ENCODE data around the gene OR10A4.

The OR10A4 gene

DNA sequence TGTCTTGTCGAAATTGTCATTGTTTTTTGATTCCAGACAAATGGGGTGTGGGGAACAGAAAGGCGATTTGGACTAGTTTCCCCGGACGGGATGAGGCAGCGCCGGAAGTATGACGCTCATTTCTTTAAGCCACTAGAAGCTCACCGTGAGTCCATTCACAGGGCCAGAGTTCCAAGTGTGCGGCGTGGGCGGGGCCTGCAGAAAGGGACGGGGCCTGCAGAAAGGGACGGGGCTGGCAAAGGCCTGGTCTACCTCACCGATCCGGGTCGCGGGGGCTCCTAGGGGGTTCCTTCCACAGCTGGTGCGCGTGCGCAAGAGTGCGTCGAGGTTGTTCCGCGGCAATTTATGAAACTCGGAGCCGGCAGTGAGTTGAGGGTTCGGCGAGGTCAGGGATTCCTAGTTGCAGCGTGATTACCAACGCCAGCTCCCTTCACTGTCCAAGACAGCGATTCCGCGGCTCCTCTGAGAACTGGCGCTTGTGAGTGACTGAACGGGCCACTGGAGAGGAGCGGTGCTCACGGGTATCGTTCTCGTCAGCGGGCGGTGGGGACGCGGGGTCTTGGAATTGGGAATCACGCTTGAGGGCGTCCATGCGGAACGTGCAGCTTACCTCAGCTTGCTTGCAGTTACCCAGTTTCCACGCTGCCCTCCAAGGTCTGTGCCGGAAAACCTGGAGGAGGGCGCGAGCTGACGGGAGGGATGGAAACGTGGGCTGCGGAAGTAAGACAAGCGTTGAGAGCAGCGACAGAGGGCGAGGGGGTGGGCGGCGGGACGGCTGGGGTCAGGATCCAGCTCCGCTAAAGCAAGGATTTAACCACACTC is 50.0 kb downstream of the OR10A4 start, which contains the start of gene ZNF215:
Gene ZNF215, plus strand, starts transcription at position 219 of the 822 bp plus-strand sequence. CDS start 5,847 bp downstream, outside the sequence.
- DNase-seq, result peak; percentile 30
- no peaks in the 10 kb centered on the region for H3K36me3 ChIP-seq
- H3K9me3 ChIP-seq, result no peaks in the 10 kb centered on the region
- no peaks in the 10 kb centered on the region for H3K4me1 ChIP-seq
- H3K27me3 ChIP-seq, result peaks cover 18% of the 10 kb centered on the region
- TF ChIP-seq, protein P1, sequence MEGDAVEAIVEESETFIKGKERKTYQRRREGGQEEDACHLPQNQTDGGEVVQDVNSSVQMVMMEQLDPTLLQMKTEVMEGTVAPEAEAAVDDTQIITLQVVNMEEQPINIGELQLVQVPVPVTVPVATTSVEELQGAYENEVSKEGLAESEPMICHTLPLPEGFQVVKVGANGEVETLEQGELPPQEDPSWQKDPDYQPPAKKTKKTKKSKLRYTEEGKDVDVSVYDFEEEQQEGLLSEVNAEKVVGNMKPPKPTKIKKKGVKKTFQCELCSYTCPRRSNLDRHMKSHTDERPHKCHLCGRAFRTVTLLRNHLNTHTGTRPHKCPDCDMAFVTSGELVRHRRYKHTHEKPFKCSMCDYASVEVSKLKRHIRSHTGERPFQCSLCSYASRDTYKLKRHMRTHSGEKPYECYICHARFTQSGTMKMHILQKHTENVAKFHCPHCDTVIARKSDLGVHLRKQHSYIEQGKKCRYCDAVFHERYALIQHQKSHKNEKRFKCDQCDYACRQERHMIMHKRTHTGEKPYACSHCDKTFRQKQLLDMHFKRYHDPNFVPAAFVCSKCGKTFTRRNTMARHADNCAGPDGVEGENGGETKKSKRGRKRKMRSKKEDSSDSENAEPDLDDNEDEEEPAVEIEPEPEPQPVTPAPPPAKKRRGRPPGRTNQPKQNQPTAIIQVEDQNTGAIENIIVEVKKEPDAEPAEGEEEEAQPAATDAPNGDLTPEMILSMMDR (IDR thresholded peaks at IDR 0.05; ENCODE audit: low read depth, low read length), result no peak
- H3K4me3 ChIP-seq (ENCODE audit: low read depth, low read length), result peak within 1 kb of the TSS; percentile 57

DNA sequence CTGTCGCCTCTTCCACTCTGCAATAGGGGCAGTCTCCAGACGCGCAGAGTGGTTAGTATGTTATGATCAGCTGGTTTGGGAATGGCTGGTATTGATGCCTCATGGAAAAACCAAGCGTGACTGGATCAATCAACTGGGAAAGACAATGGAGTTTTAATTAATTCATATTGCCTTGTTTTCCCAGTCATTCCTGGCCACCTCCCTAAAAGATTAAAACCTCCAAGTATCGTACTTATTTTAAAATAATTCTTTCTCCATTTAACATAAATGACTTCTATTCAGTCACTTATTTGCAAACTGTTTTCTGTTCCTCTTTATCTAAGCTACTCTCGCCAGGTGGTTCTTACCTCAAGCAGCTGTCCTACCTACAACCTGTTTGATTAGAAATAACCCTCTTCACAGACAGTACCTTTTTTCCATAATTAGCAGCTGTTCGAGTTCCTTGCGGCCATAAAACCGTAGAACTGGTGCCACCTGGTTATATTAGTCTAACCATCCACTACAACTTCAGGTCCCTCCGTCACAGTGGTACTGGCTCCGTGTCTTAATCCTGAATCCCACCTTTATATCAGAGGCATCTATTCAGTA is 50.7 kb downstream of the OR10A4 start:
- peak overlapping the region; percentile 57 for H3K4me3 ChIP-seq (ENCODE audit: low read depth, low read length)
- H3K4me1 ChIP-seq, result no peaks in the 10 kb centered on the region
- no peaks in the 10 kb centered on the region for H3K36me3 ChIP-seq
- no peaks in the 10 kb centered on the region for H3K9me3 ChIP-seq
- DNase-seq, result no peak
- H3K27me3 ChIP-seq, result peaks cover 18% of the 10 kb centered on the region
- TF ChIP-seq, protein P1 (IDR thresholded peaks at IDR 0.05; ENCODE audit: low read depth, low read length), result no peak

Data from BE2C (cell line).